ACC112 (cell line): Measurements from ENCODE around the gene AXIN1.

ENCODE experiments used
- H2AFZ ChIP-seq: fragments of 200-600 bp; sonication (generic); one replicate; pipeline ENCODE4 v1.6.0; 2017; ENCODE audit warnings: antibody characterized with exemption, low read length; ENCODE audit not compliant: unreplicated experiment
- H3K27ac ChIP-seq: fragments of 200-600 bp; sonication (generic); 2 replicates; pipeline ENCODE4 v1.5.1; 2014; ENCODE audit warnings: low read depth, mild to moderate bottlenecking, antibody characterized with exemption, low read length, moderate library complexity
- H3K27me3 ChIP-seq: fragments of 200-600 bp; sonication (generic); 2 replicates; pipeline ENCODE4 v1.6.1; 2014; ENCODE audit warnings: mild to moderate bottlenecking, antibody characterized with exemption, low read length, moderate library complexity, mixed read lengths; ENCODE audit not compliant: insufficient read depth
- H3K36me3 ChIP-seq: fragments of 200-600 bp; sonication (generic); 2 replicates; pipeline ENCODE4 v1.6.1; 2016; ENCODE audit warnings: mild to moderate bottlenecking, antibody characterized with exemption, low read length, moderate library complexity, mixed read lengths; ENCODE audit not compliant: insufficient read depth
- H3K4me1 ChIP-seq: fragments of 200-600 bp; sonication (generic); one replicate; pipeline ENCODE4 v1.6.1; 2016; ENCODE audit warnings: low read length, mixed read lengths; ENCODE audit not compliant: insufficient read depth, unreplicated experiment, control insufficient read depth
- H3K4me3 ChIP-seq: fragments of 200-600 bp; sonication (generic); 2 replicates; pipeline ENCODE4 v1.5.1; 2014; ENCODE audit warnings: mild to moderate bottlenecking, low read depth, low read length
- H3K79me2 ChIP-seq: fragments of 200-600 bp; sonication (generic); one replicate; pipeline ENCODE4 v1.6.0; 2016; ENCODE audit warnings: low read length; ENCODE audit not compliant: control insufficient read depth, unreplicated experiment, insufficient read depth

The AXIN1 gene

GRCh38 chr16:284204-285120, 68.1 kb downstream of the AXIN1 start:
- H3K4me1 ChIP-seq: no peaks in the 10 kb centered on the region
- peaks cover 6% of the 10 kb centered on the region; the same call in 1 of the 2 replicates for H3K36me3 ChIP-seq
- H3K4me3 ChIP-seq: no peak overlapping the region
- H3K79me2 ChIP-seq: no peaks in the 10 kb centered on the region
- no peak overlapping the region for H2AFZ ChIP-seq
- H3K27me3 ChIP-seq: peaks cover 22% of the 10 kb centered on the region
- H3K27ac ChIP-seq: no peak overlapping the region

GRCh38 chr16:283033-283805, 69.3 kb downstream of the AXIN1 start, which contains the start of gene PDIA2:
PDIA2 (plus strand) TSS chr16:283164; CDS start chr16:283170, 6 bp downstream.
- H3K4me1 ChIP-seq: no peaks in the 10 kb centered on the region
- H3K4me3 ChIP-seq: no peak within 1 kb of the TSS

GRCh38 chr16:282491-282890, 70.0 kb downstream of the AXIN1 start:
- H3K27me3 ChIP-seq: peaks cover 25% of the 10 kb centered on the region
- peaks cover 6% of the 10 kb centered on the region; the same call in 1 of the 2 replicates for H3K36me3 ChIP-seq
- no peak overlapping the region for H3K27ac ChIP-seq
- H3K4me1 ChIP-seq: no peaks in the 10 kb centered on the region
- no peak overlapping the region for H2AFZ ChIP-seq
- H3K79me2 ChIP-seq: no peaks in the 10 kb centered on the region
- H3K4me3 ChIP-seq: no peak overlapping the region

More at GRCh38 chr16:283033-283805, 69.3 kb downstream of the AXIN1 start, which contains the start of gene PDIA2:
- Histone ChIP-seq H3K27me3 (peaks cover 25% of the 10 kb centered on the region), H3K27ac (no peak within 1 kb of the TSS), H2AFZ (no peak within 1 kb of the TSS), H3K36me3 (peaks cover 6% of the 10 kb centered on the region; the same call in 1 of the 2 replicates), H3K79me2 (no peaks in the 10 kb centered on the region)

- peaks cover 25% of the 10 kb centered on the region for H3K27me3 ChIP-seq
- peaks cover 6% of the 10 kb centered on the region; the same call in 1 of the 2 replicates for H3K36me3 ChIP-seq
- no peaks in the 10 kb centered on the region for H3K4me1 ChIP-seq
- H3K4me3 ChIP-seq: no peak overlapping the region
- H2AFZ ChIP-seq: no peak overlapping the region
- H3K27ac ChIP-seq: no peak overlapping the region
- H3K79me2 ChIP-seq: no peaks in the 10 kb centered on the region
Observed at GRCh38 chr16:281660-282255, 70.8 kb downstream of the AXIN1 start.

GRCh38 chr16:280991-281659, 71.4 kb downstream of the AXIN1 start:
- Histone ChIP-seq H2AFZ (no peak overlapping the region), H3K79me2 (no peaks in the 10 kb centered on the region), H3K4me1 (no peaks in the 10 kb centered on the region), H3K27ac (no peak overlapping the region), H3K4me3 (peak overlapping the region; percentile 56; the same call in 1 of the 2 replicates), H3K36me3 (no peaks in the 10 kb centered on the region), H3K27me3 (peaks cover 25% of the 10 kb centered on the region)

- peaks cover 25% of the 10 kb centered on the region for H3K27me3 ChIP-seq
- peak within 1 kb of the TSS; percentile 56; the same call in 1 of the 2 replicates for H3K4me3 ChIP-seq
- H3K4me1 ChIP-seq: no peaks in the 10 kb centered on the region
- H2AFZ ChIP-seq: no peak within 1 kb of the TSS
- no peak within 1 kb of the TSS for H3K27ac ChIP-seq
- H3K36me3 ChIP-seq: no peaks in the 10 kb centered on the region
- no peaks in the 10 kb centered on the region for H3K79me2 ChIP-seq
Observed at GRCh38 chr16:280552-280951, 72.0 kb downstream of the AXIN1 start, which contains the start of gene ARHGDIG. ARHGDIG (plus strand) TSS chr16:280591; CDS start chr16:280681, 90 bp downstream.

GRCh38 chr16:280005-280460, 72.5 kb downstream of the AXIN1 start:
- H3K4me3 ChIP-seq: no peak overlapping the region
- H3K27me3 ChIP-seq: peaks cover 29% of the 10 kb centered on the region
- no peaks in the 10 kb centered on the region for H3K4me1 ChIP-seq
- H3K27ac ChIP-seq: no peak overlapping the region
- no peak overlapping the region for H2AFZ ChIP-seq
- H3K36me3 ChIP-seq: no peaks in the 10 kb centered on the region
- H3K79me2 ChIP-seq: no peaks in the 10 kb centered on the region

GRCh38 chr16:279531-279930, 73.0 kb downstream of the AXIN1 start:
- Histone ChIP-seq H3K79me2 (no peaks in the 10 kb centered on the region), H3K27me3 (peaks cover 30% of the 10 kb centered on the region), H3K4me1 (no peaks in the 10 kb centered on the region), H3K36me3 (no peaks in the 10 kb centered on the region), H2AFZ (no peak overlapping the region), H3K4me3 (no peak overlapping the region), H3K27ac (no peak overlapping the region)

GRCh38 chr16:278863-279366, 73.6 kb downstream of the AXIN1 start:
- Histone ChIP-seq H2AFZ (no peak overlapping the region), H3K27me3 (peaks cover 30% of the 10 kb centered on the region), H3K4me1 (no peaks in the 10 kb centered on the region), H3K4me3 (no peak overlapping the region), H3K27ac (no peak overlapping the region), H3K36me3 (no peaks in the 10 kb centered on the region), H3K79me2 (no peaks in the 10 kb centered on the region)
